Esophagus muscularis mucosa (tissue), 3 donors: Measurements from ENCODE around the gene C9.

Experiments used
- POLR2A ChIP-seq: fragments of 450-650 bp; IDR thresholded peaks from one replicate; pipeline ENCODE4 v1.6.1; 2017; ENCODE audit warnings: antibody characterized with exemption, moderate library complexity, mild to moderate bottlenecking, low read depth
- POLR2AphosphoS5 ChIP-seq, 2 donors: sonication (generic); formaldehyde crosslinking; IDR thresholded peaks; one replicate each; pipeline ENCODE4 v1.6.1; 2017; ENCODE audit warnings: antibody characterized with exemption in 2 of 2
- TF ChIP-seq, protein P1 (sequence below), 3 experiments: fragments of 200-600 bp in 2 of 3; fragments of 450-650 bp in 1 of 3; sonication (generic) in 2 of 3; IDR thresholded peaks; one replicate each; pipeline ENCODE4 v1.5.1; 2017 to 2019; ENCODE audit warnings: antibody characterized with exemption in 3 of 3, mild to moderate bottlenecking in 2 of 3, moderate library complexity in 1 of 3

DNA sequence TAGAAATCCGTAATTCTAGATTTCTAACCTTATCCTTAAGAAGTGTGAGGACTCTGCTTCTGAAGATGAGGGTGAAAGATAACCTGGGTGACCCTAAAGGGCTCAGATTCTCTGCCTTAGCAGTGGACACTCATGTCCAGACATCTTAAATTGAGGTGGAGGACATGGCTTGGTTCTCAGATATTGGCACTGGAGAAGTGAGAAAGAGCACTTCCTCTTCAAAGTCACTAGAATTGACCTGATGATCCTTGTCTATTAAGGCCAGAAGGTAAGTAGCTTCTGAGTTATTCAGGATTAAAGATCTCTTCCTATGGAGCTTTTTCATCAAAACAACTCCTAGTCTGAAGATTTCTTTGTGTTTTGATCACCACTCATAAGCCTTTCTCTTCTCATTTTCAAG lies 54.8 kb downstream of the C9 start:
- TF ChIP-seq POLR2A, result no peak
- TF ChIP-seq, protein P1, sequence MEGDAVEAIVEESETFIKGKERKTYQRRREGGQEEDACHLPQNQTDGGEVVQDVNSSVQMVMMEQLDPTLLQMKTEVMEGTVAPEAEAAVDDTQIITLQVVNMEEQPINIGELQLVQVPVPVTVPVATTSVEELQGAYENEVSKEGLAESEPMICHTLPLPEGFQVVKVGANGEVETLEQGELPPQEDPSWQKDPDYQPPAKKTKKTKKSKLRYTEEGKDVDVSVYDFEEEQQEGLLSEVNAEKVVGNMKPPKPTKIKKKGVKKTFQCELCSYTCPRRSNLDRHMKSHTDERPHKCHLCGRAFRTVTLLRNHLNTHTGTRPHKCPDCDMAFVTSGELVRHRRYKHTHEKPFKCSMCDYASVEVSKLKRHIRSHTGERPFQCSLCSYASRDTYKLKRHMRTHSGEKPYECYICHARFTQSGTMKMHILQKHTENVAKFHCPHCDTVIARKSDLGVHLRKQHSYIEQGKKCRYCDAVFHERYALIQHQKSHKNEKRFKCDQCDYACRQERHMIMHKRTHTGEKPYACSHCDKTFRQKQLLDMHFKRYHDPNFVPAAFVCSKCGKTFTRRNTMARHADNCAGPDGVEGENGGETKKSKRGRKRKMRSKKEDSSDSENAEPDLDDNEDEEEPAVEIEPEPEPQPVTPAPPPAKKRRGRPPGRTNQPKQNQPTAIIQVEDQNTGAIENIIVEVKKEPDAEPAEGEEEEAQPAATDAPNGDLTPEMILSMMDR (IDR thresholded peaks at IDR 0.05), result no peak
- TF ChIP-seq POLR2AphosphoS5 (IDR thresholded peaks at IDR 0.05), result no peak
